ENCODE results near the gene COQ8A.

GRCh38 chr1:226940806-226941067, 643 bp downstream of the COQ8A start:
- TF ChIP-seq, protein P1, sequence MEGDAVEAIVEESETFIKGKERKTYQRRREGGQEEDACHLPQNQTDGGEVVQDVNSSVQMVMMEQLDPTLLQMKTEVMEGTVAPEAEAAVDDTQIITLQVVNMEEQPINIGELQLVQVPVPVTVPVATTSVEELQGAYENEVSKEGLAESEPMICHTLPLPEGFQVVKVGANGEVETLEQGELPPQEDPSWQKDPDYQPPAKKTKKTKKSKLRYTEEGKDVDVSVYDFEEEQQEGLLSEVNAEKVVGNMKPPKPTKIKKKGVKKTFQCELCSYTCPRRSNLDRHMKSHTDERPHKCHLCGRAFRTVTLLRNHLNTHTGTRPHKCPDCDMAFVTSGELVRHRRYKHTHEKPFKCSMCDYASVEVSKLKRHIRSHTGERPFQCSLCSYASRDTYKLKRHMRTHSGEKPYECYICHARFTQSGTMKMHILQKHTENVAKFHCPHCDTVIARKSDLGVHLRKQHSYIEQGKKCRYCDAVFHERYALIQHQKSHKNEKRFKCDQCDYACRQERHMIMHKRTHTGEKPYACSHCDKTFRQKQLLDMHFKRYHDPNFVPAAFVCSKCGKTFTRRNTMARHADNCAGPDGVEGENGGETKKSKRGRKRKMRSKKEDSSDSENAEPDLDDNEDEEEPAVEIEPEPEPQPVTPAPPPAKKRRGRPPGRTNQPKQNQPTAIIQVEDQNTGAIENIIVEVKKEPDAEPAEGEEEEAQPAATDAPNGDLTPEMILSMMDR (IDR thresholded peaks at IDR 0.05) = no peak
- TF ChIP-seq POLR2A (IDR thresholded peaks at IDR 0.05) (no peak), POLR2AphosphoS5 (IDR thresholded peaks at IDR 0.05) (no peak)
